M059J (cell line): Measurements from ENCODE around the gene COASY. TPM values are rescaled to one million over a fixed set of nuclear protein-coding genes. Genes with fewer than 3 reads are reported as not detected.
A peak's percentile ranks its signal among the peaks of the same experiment; 100 is the strongest.

ENCODE experiments used
- DNase-seq: peaks from one replicate; pipeline ENCODE4 v3.0.0-alpha.2; 2012; ENCODE audit warnings: low read depth
- total RNA-seq: library from RNA; depleted of rRNA; stranded (reverse); fragments of >200 nt; shearing (Covaris generic); gene quantifications from 2 replicates; pipeline ENCODE4 v1.2.3, GENCODE V29; 2014; rRNA removed

Gene COASY
- 31.3 and 33.0 TPM in 2 replicates for total RNA-seq

- peak; percentile 96 for DNase-seq
Measured at GRCh38 chr17:42561897-42562387, at the start of gene COASY. Gene COASY, plus strand, starts transcription at chr17:42562148. Its CDS starts 475 bp downstream, at chr17:42562623.

DNA sequence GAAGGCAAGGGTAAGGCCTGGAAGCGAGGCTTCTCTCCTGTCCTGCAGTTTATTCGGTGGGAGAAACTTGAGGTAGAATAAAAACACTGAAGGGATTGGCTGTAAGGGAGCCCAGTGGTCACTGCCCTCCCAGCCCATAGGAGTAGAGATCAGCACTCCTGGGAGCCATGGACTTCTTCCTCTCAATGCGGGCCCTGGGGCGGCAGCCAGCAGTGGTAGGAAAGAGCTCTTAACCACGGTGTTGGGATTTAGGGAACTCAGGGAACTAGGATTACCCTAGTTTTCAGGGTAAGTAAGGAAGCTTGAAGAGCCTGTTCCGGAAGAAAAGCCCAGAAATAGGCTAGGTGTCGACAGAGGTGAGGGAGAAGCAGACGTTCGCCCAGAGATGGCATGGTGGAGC, 49.7 kb upstream of the COASY start:
- no peak for DNase-seq

DNA sequence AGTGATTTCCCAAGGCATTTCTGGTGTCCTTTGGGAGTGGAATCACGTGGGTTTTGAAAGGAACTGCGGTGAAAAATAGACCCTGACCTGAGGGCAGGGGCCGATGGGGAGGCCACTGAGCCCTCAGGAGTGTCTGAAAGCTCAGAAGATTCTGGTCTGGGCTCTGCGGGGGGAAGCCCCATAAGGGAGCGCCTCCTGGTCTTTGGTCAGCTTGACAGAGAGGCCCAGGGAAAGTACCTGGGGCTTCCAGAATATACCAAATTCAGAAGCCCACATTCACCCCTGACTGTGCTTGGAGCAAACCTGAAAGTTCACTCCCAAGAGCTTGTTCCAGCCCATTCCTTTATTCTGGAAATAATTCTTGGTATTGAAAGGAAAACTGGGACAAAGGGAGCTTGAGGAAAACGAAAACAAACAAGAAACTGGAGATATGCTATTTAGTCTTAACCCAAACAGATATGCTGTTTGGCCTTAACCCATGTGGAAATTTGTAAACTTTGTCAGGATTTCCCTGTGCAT, 49.2 kb upstream of the COASY start:
- DNase-seq, result no peak

- no peak for DNase-seq
Measured at GRCh38 chr17:42513686-42514085, 48.3 kb upstream of the COASY start.

- DNase-seq, result no peak
Measured at GRCh38 chr17:42514279-42514678, 47.7 kb upstream of the COASY start.

DNA sequence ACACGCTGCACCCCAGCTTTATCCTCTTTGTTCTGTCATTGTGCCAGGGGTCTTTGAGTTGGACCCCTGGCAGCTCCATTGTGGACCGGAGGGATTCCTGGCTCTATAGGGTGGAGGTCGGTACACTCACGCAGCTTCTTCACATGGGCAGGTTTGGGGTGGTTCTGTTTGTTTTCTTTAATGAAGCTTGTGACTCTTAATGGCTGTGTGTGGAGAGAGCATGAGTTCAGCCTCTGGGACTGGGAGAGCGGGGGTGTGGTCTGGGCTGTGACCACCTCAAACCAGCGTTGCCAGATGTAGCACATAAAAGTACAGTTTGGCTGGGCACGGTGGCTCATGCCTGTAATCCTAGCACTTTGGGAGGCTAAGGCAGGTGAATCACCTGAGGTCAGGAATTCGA, 47.1 kb upstream of the COASY start:
- DNase-seq, result no peak

GRCh38 chr17:42517516-42517915, 44.4 kb upstream of the COASY start:
- peak; percentile 91 for DNase-seq

DNA sequence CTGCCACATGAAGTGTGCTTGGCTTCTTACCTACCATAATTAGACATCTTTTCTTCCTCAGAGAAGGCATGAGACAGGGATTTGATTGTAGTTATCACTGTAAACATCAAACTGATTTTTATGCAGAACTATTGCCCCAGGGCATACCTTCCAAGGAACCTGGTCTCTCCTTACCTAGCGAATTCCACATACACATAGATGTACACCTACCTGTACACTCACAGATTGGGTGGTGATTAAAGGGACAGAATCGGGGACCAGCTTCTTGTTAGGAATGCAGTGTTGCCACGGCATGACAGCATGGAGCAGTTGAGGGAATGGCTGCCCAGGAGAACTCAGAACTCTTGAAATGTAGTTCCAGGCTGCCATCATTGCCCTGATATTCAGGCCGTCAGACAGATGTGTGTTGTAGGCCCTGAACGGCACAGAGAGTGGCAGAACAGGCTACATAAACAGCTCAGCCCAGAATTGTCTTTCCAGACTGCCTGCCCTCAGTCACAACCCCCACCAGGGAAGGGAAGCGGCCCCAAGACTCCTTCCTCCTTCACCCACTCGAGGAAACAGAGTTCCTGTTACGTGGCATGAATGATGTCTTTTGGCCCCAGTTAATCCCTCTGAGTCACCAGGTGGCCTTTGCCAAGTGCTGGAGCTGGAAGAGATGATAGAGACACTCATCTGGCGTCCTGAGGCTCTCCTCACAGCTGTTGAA, 43.7 kb upstream of the COASY start:
- peak; percentile 98 for DNase-seq

DNA sequence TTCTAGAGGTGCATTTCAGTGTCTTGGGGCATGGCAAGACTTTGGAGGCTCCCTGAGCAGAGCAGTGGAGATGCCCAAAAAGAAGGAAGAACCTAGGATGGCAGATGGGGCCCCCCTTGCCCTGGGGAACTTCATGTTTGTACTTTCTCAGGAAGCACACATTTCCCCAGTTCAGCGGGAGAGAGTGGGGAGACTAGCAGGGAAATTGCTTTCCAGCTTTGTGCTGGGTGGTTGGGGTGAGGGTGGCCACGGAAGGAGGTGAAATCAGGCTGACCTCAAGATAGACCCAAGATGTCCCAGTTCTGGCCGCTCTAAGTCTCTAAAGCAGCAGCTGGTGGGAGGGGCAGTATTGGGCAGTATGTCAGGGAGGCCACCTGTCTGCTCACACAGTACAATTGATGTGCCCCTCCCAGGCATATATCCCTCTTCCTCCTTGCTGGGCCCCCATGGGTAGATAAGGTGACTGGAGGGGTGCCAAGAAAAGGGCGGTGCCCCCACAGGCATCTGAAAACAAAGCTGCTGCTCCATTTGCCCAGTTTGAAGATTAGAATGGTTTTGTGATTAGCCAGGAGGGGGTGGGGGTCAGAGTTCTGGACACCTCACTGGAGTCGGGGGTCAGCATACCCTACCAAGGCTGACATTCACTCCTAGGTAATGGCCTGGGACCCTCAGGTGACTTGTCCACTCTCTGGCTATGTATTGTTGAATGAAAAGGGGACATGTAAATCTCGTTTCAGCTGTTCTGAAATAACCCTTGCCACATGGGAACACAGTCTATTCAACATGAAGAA, 43.0 kb upstream of the COASY start:
- peak; percentile 81 for DNase-seq

- DNase-seq, result peak; percentile 99
Measured at GRCh38 chr17:42519546-42520491, 42.1 kb upstream of the COASY start.

DNA sequence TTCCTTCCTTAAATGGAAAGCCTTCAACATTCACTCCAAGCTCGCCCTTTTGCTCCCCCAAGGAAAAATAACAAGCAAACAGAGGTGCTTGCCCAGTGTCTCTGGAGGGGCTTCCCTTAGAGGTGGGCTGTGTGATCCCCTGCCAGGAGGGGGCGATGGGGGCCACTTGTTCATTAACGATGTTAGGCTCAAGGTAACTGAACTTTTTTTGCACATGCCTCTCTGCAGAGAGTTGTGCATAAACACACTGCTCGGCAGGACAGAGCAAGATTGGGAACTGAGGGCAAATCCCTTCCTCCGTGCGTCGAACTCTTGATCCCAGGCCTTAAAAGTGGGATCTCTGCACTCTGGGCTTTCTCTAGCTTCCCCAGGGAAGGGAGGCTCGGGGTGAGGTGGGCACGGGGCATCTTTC, 41.4 kb upstream of the COASY start:
- no peak for DNase-seq

DNA sequence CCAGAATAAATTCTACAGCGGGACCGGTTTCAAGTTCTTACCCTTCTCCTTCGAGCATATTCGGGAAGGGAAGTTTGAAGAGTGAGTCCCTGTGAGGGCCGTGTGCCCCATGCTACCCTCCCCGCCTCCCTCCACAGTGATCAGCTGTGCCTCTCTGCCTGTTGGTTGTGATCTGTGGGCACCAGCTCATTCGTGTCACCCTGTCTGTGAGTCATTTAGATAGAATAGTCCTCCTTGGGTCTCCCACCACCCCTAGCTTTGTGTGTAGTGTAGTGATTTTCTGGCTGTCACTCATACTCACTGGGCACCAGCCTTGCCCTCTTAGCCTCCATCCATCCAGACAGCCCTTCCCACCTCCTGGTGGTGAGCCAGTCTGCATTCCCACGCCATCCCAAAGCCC, 40.9 kb upstream of the COASY start:
- DNase-seq, result peak; percentile 82

- DNase-seq, result peak; percentile 20
Measured at GRCh38 chr17:42521666-42522262, 40.2 kb upstream of the COASY start.

GRCh38 chr17:42522263-42522790, 39.6 kb upstream of the COASY start:
- no peak for DNase-seq

- no peak for DNase-seq
Measured at GRCh38 chr17:42522798-42523278, 39.1 kb upstream of the COASY start.

GRCh38 chr17:42525221-42525620, 36.7 kb upstream of the COASY start:
- DNase-seq, result peak; percentile 53

GRCh38 chr17:42526031-42526444, 35.9 kb upstream of the COASY start:
- peak; percentile 84 for DNase-seq

GRCh38 chr17:42527932-42528331, 34.0 kb upstream of the COASY start:
- DNase-seq, result no peak

DNA sequence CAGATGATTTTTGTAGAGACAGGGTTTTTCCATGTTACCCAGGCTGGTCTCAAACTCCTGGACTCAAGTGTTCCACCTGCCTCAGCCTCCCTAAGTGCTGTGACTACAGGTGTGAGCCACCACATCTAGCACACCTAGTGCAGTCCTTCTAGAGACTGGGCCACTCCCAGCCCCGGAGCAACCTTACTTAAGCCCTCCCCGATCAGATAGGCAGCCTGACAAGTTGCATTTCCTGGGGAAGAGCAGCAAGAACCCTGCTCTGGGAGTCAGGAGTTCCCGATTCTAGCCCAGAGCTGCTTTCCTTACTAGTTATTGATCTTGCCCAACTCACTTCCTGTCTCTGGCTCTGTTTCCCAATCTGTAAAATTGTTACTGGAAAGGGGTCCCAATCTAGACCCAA, 32.9 kb upstream of the COASY start:
- DNase-seq, result no peak

- DNase-seq, result peak; percentile 17
Measured at GRCh38 chr17:42530952-42531454, 30.9 kb upstream of the COASY start.
